Activated CD4-positive, alpha-beta T cell treated with anti-CD3 and anti-CD28 coated beads, Interleukin-2, amount 50 U/mL, for 16 hours (primary cell): ENCODE results near the gene CATSPER4.
"Not testable (repeated sequence)": the region's sequence is repeated elsewhere in the genome, so short reads cannot be mapped to it uniquely, and the experiment has no call there.

Experiments used
- DNase-seq: peaks from one replicate; pipeline ENCODE4 v3.0.0-alpha.2; 2020

CATSPER4 gene

GRCh38 chr1:26197301-26197700 is 6.9 kb downstream of the CATSPER4 start:
- no peak for DNase-seq

DNA sequence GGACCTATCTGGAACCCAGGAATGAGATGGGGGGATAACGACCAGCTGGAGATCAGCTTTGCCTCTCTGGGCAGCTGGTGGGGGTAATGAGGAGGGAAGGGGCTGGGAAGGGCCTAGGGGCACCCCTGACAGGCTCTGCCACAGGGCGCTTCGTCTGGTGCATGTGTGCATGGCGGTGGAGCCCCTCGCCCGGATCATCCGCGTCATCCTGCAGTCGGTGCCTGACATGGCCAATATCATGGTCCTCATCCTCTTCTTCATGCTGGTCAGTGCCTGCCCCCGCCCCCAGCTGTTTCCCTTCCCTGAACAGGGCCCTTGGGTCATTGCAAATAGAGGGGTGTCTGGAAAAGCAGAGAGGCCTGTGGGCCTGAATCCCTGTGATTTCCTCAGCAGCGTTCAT is 7.4 kb downstream of the CATSPER4 start:
- no peak for DNase-seq

- DNase-seq: no peak
These were observed 10.0 kb downstream of the CATSPER4 start for GRCh38 chr1:26200413-26200812.

GRCh38 chr1:26203642-26204318 is 13.4 kb downstream of the CATSPER4 start:
- DNase-seq: no peak

DNA sequence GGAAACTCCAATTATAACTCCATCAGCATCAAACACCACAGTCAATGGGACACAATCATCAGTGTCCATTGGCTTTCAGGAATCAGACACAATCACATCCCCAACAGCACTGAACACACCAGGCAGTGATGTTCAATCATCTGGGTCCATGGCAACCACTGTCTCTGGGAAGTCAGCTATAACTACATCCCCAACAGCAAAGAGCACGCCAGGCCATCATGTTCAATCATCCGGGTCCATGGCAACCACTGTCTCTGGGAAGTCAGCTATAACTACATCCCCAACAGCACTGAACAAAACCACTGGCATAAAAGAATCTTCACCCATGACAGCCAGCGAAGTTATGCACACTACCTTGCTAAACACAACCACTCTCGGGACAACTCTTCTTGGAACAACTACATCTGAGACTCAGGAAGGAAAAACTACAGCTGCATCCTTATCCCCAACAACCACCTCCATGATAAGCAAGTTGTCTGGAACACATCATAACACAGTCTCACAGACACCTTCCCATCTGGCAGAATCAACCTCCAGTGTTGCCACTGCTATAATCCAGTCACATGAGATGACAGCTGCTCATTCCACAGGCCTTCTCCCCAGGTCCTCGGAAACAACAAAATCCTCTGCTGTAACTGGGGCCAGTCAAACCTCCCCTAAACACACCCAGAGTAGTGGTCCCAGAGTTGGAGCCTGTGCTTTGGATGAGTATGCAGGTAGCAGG is 19.9 kb downstream of the CATSPER4 start:
- DNase-seq: no peak

DNA sequence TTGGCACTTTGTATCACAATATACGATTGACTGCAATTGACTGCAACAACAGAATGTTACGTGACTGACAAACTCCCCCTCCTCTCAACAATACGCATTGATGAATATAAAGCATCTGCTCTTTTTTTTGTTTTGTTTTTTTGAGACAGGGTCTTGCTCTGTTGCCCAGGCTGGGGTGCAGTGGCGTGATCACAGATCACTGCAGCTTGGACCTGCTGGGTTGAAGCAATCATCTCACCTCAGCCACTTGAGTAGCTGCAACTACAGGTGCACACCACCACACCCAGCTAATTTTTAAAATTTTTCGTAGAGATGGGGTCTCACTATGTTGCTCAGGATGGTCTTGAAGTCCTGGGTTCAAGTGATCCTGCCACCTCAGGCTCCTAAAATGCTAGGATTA is 22.3 kb downstream of the CATSPER4 start:
- DNase-seq: no peak

DNA sequence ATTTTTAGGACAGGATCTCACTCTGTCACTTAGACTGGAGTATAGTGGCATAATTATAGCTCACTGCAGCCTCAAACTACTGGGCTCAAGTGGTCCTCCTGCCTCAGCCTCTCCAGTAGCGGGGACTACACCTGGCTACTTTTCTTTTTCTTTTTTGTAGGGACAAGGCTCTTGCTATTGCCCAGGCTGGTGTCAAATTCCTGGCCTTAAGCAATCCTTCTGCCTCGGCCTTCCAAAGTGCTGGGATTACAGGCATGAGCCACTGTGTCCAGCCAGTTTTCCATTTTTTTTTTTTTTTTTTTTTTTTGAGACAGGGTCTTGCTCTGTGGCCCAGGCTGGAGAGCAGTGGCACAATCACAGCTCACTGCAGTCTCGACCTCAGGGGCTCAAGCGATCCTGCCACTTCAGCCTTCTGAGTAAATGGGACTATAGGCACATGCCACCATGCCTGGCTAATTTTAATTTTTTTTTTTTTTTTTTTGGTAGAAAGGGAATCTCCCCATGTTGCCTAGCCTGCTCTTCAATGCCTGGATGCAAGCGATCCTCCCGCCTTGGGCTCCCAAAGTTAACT is 23.0 kb downstream of the CATSPER4 start:
- DNase-seq: no peak

- DNase-seq: no peak
These were observed 24.8 kb downstream of the CATSPER4 start for GRCh38 chr1:26215246-26215645.

DNA sequence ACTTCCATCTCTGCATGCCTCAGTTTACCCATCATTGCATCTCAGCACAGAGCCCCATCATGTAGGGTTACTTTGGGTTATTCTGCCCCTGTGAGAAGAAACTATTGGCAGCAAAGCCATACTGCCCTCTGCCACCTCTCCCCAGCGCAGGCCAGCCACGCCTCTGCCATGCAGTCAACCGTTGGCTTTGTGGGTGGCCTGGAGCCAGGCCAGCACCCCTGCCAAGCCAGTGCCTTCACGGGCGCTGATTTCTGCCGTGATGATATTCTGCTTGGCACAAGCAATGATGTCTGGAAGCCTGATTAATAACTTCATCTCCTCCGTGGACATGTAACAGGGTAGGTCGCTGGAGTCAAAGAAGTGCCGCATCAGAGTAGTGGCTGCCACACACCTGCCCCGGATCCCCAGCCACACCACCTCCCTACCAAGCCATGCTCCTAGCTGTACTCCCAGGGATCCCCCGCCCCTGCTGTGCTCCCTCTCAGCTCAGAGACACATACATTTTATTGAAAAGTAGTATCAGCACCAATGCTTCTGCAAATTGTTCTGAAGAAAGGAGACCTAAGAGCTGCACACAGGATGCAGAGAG is 28.6 kb downstream of the CATSPER4 start:
- no peak for DNase-seq

GRCh38 chr1:26220199-26220912 is 30.0 kb downstream of the CATSPER4 start:
- DNase-seq: no peak

- no peak for DNase-seq
These were observed 30.7 kb downstream of the CATSPER4 start for GRCh38 chr1:26221094-26221493.

GRCh38 chr1:26224606-26225005 is 34.2 kb downstream of the CATSPER4 start:
- no peak for DNase-seq

DNA sequence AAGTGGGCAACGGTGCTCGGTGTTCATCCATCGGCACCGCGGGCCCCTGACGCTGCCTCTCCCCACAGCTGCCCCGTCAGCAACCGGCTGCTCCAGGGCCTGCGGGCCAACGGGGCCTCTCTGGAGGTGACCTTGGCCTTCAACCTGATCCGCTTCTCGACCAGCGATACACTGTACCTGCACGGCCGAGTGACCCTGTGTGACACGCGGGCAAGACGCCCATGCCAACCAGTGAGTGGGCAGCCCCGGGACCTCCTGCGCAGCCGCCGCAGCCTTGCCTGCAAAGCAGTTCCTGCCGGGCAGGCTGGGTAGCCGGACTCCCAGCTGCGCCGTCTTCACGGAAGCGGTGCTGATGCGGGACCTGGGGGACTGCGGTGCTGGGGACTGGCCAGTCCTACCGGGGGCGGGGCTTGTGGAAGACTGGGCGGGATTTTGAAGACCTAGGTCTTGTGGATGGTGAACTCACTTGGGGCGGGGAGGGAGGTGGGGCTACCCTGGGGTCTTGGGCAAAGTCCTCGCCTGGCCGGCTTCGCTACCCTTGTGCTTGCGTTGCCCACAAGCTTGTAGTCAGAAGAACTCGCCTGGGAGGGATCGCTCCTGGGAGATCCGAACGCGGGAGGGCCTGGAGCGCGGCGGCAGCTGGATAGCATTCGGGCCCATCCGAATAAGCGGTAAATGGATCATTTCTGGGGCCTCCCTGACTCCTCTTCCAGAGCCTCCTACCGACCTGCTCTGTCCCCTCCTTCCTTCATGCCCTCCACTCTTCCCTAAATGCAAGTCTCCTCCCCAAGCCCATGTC is 34.8 kb downstream of the CATSPER4 start:
- peak; percentile 34 for DNase-seq

DNA sequence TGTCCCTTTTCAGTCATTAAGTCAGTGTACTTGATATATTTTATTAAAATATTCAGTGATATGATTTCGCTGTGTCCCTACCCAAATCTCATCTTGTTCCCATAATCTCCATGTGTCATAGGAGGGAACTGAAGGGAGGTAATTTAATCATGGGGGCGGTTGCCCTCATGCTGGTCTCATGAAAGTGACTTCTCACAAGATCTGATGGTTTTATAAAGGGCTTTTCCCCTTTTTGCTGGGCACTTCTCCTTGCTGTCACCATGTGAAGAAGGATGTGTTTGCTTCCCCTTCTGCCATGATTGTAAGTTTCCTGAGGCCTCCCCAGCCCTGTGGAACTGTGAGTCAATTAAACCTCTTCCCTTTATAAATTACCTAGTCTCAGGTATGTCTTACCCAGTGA is 40.3 kb downstream of the CATSPER4 start:
- DNase-seq: not testable (repeated sequence)

GRCh38 chr1:26233903-26234643 is 43.7 kb downstream of the CATSPER4 start, which contains the start of gene CEP85:
TSS of gene CEP85 (plus strand) at chr1:26234200. CDS start at chr1:26239784, 5,584 bp downstream.
- DNase-seq: peak; percentile 99

- peak; percentile 20 for DNase-seq
These were observed 44.4 kb downstream of the CATSPER4 start for GRCh38 chr1:26234644-26235370.

GRCh38 chr1:26237230-26237966 is 47.0 kb downstream of the CATSPER4 start:
- DNase-seq: peak; percentile 23

- DNase-seq: no peak
These were observed 49.5 kb downstream of the CATSPER4 start for GRCh38 chr1:26239936-26240335.
